ENCODE measurements around the gene KATNAL2. TPM values are rescaled to one million over a fixed set of nuclear protein-coding genes. Genes with fewer than 3 reads are reported as not detected.

Gene KATNAL2
- total and polyA plus RNA-seq, 4 donors = 1.5 to 8.0 (median 4.1) TPM

DNA sequence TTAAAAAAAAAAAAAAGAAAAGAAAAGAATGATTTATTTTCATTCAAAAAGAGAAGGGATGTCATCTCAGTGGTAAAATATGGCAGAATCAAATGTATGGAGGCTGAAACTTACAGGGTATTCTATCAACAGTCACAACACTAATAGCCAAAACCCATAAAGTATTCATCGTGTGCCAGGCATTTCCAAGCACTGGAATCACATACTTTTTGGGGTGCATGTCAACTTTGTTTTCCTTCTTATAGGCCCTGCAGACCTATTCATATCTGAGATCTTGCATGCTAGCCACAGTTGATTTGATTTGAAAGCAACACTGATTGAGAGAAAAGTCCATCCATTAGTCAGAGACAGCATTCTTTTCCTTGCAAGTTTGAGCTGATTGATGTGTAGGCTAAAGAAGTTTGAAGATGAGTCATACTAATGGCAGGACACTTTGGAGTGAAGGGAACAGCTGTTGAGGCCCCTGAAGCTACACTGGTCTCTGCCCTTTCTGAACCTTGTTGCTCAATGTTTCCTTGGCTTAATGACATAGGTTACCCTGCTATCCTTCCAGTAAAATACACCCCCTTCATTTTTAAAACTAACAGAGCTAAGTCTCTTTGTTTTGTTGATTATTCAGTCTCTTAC is 22.0 kb downstream of the KATNAL2 start:
- no peaks in the 10 kb centered on the region for H3K9me3 ChIP-seq (ENCODE audit: control insufficient read depth in 4 of 4, insufficient read depth in 3 of 4, low read length in 3 of 4)
- peak; percentile 47 for ATAC-seq (ENCODE audit: insufficient read depth, low FRiP score)
- H3K4me3 ChIP-seq = no peak overlapping the region
- H3K4me1 ChIP-seq (ENCODE audit: control insufficient read depth in 5 of 5, insufficient read depth in 5 of 5, low read length in 5 of 5) = peaks cover 0 to 5% (median 0%) of the 10 kb centered on the region in 5 donors
- no peaks in the 10 kb centered on the region for H3K36me3 ChIP-seq (ENCODE audit: control insufficient read depth in 4 of 4, insufficient read depth in 4 of 4, low read length in 4 of 4)
- TF ChIP-seq CTCF (IDR thresholded peaks at IDR 0.05; ENCODE audit: control extremely low read depth, extremely low read depth) = no peak
- no peaks in the 10 kb centered on the region for H3K27me3 ChIP-seq (ENCODE audit: control insufficient read depth in 3 of 3, insufficient read depth in 3 of 3, low read length in 2 of 3)
- 91 to 97% methylated on average over 1 of the region's 1 CpG for WGBS, 2 donors
- no peak overlapping the region for H3K9ac ChIP-seq (ENCODE audit: insufficient read depth in 1 of 2, low read length in 2 of 2)
- DNase-seq = no peak
- no peak overlapping the region for H3K27ac ChIP-seq (ENCODE audit: low read depth in 1 of 2, low read length in 1 of 2)

DNA sequence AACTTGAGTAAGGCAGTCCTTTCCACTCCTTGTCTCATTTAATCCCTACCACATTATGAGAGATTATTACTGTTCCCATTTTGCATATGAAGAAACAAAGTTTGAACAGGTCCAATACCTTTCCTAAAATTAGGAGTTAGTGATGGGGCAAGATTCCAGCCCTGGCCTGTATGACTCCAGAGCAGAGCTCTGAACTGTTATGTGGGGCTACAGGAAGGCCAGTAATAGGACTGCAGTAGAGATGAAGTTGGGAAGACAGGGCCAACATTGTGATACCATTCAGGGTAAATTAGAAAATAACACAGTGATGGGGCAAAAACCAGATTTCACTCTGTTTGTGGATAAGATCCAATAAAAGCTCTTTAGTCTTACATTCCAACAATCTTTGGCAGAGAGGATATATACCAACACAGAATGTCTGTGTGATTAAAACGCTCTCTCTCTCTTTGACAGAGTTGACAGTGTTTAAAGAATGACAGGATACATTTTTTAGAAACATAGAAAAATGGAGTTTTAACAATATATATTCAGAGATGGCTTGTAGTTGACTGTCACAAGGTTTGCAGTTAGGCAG is 22.7 kb downstream of the KATNAL2 start:
- Histone ChIP-seq H3K4me1 (ENCODE audit: control insufficient read depth in 5 of 5, insufficient read depth in 5 of 5, low read length in 5 of 5) (peaks cover 0 to 5% (median 0%) of the 10 kb centered on the region in 5 donors), H3K36me3 (ENCODE audit: control insufficient read depth in 4 of 4, insufficient read depth in 4 of 4, low read length in 4 of 4) (no peaks in the 10 kb centered on the region), H3K4me3 (no peak overlapping the region), H3K27me3 (ENCODE audit: control insufficient read depth in 3 of 3, insufficient read depth in 3 of 3, low read length in 2 of 3) (no peaks in the 10 kb centered on the region), H3K9ac (ENCODE audit: insufficient read depth in 1 of 2, low read length in 2 of 2) (no peak overlapping the region), H3K27ac (ENCODE audit: low read depth in 1 of 2, low read length in 1 of 2) (peak overlapping the region in 1 of 2 donors; percentile 11), H3K9me3 (ENCODE audit: control insufficient read depth in 4 of 4, insufficient read depth in 3 of 4, low read length in 3 of 4) (no peaks in the 10 kb centered on the region)
- ATAC-seq (ENCODE audit: insufficient read depth, low FRiP score) (no peak), DNase-seq (no peak)
- WGBS, 2 donors = 59 to 69% methylated on average over 1 of the region's 1 CpG
- no peak for TF ChIP-seq CTCF (IDR thresholded peaks at IDR 0.05; ENCODE audit: control extremely low read depth, extremely low read depth)

DNA sequence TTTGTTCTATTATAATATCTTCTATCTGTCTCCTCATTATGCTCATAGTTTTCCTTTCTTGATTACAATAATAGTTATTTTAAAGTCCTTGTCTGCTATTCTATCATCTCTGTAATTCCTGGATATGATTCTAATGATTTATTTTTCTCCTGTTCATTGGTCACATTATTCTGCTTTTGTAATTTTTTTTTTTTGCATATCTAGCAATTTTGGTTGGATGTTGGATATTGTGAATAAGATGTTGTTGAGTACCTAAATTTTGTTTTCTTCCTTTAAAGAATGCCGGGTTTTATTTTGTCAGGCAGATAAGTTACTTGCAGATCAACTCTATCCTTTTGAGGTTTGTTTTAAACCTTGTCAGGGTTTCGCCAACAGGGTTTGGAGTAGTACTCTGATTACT is 25.2 kb downstream of the KATNAL2 start:
- Histone ChIP-seq H3K36me3 (ENCODE audit: control insufficient read depth in 4 of 4, insufficient read depth in 4 of 4, low read length in 4 of 4) (no peaks in the 10 kb centered on the region), H3K9me3 (ENCODE audit: control insufficient read depth in 4 of 4, insufficient read depth in 3 of 4, low read length in 3 of 4) (peaks cover 0 to 2% (median 0%) of the 10 kb centered on the region in 4 donors), H3K9ac (ENCODE audit: insufficient read depth in 1 of 2, low read length in 2 of 2) (no peak overlapping the region), H3K4me3 (no peak overlapping the region), H3K4me1 (ENCODE audit: control insufficient read depth in 5 of 5, insufficient read depth in 5 of 5, low read length in 5 of 5) (peaks cover 0 to 5% (median 0%) of the 10 kb centered on the region in 5 donors), H3K27me3 (ENCODE audit: control insufficient read depth in 3 of 3, insufficient read depth in 3 of 3, low read length in 2 of 3) (no peaks in the 10 kb centered on the region), H3K27ac (ENCODE audit: low read depth in 1 of 2, low read length in 1 of 2) (no peak overlapping the region)
- DNase-seq (no peak), ATAC-seq (ENCODE audit: insufficient read depth, low FRiP score) (no peak)
- WGBS, 2 donors = 89 to 96% methylated on average over 2 of the region's 2 CpGs
- TF ChIP-seq CTCF (IDR thresholded peaks at IDR 0.05; ENCODE audit: control extremely low read depth, extremely low read depth) = no peak

Data from lung (tissue), 12 donors.